Mesenchymal stem cell (in vitro differentiated cells and primary cell): ENCODE results near the gene KCNQ5.

ENCODE experiments used
- DNase-seq: peaks from one replicate; pipeline ENCODE4 v3.0.0-alpha.2; 2013
- H2AFZ ChIP-seq: one replicate; pipeline ENCODE4 v1.6.1; 2013; ENCODE audit warnings: low read depth, mild to moderate bottlenecking, control low read depth, inconsistent platforms, low read length, moderate library complexity
- H2AK5ac ChIP-seq: 2 replicates; pipeline ENCODE4 v1.6.1; 2013; ENCODE audit warnings: low read length, moderate library complexity, mild to moderate bottlenecking, inconsistent platforms; ENCODE audit not compliant: severe bottlenecking
- H2BK120ac ChIP-seq: one replicate; pipeline ENCODE4 v1.6.1; 2013; ENCODE audit warnings: low read depth, mild to moderate bottlenecking, inconsistent platforms, low read length, moderate library complexity
- H2BK12ac ChIP-seq, 2 experiments: one replicate each; pipeline ENCODE4 v1.6.1; 2013; ENCODE audit warnings: inconsistent platforms in 2 of 2, low read length in 2 of 2, mild to moderate bottlenecking in 2 of 2, moderate library complexity in 2 of 2, control low read depth in 1 of 2
- H2BK15ac ChIP-seq: one replicate; pipeline ENCODE4 v1.6.1; 2013; ENCODE audit warnings: mild to moderate bottlenecking, low read depth, inconsistent platforms; ENCODE audit not compliant: poor library complexity, severe bottlenecking
- H2BK5ac ChIP-seq: 2 replicates; pipeline ENCODE4 v1.6.1; 2013; ENCODE audit warnings: low read depth, mild to moderate bottlenecking, low read length, control low read depth, inconsistent platforms; ENCODE audit not compliant: poor library complexity, severe bottlenecking
- H3K14ac ChIP-seq, 2 experiments: one replicate each; pipeline ENCODE4 v1.6.1; 2013; ENCODE audit warnings: inconsistent platforms in 2 of 2, low read length in 2 of 2, control low read depth in 1 of 2, mild to moderate bottlenecking in 1 of 2, moderate library complexity in 1 of 2
- H3K18ac ChIP-seq, 2 experiments: one replicate each; pipeline ENCODE4 v1.6.1; 2013; ENCODE audit warnings: inconsistent platforms in 2 of 2, low read length in 2 of 2, control low read depth in 1 of 2, low read depth in 1 of 2, mild to moderate bottlenecking in 1 of 2
- H3K23ac ChIP-seq, 2 experiments: one replicate each; pipeline ENCODE4 v1.6.1; 2013; ENCODE audit warnings: inconsistent platforms in 2 of 2, low read length in 2 of 2, mild to moderate bottlenecking in 2 of 2, moderate library complexity in 2 of 2, control low read depth in 1 of 2
- H3K27ac ChIP-seq: 2 replicates; pipeline ENCODE4 v1.5.1; 2013; ENCODE audit warnings: mild to moderate bottlenecking, moderate library complexity, low read length, control low read depth, inconsistent platforms; ENCODE audit not compliant: poor library complexity, severe bottlenecking
- H3K27me3 ChIP-seq, 2 experiments: 2 replicates each; pipeline versions ENCODE4 v1.6.1 to v1.7.0; 2013; ENCODE audit warnings: low read length in 2 of 2, mild to moderate bottlenecking in 2 of 2, moderate library complexity in 2 of 2, control low read depth in 1 of 2, inconsistent platforms in 1 of 2; ENCODE audit not compliant: control insufficient read depth in 1 of 2, insufficient read depth in 1 of 2
- H3K36me3 ChIP-seq, 2 experiments: 2 replicates each; pipeline versions ENCODE4 v1.6.1 to v1.7.0; 2013; ENCODE audit warnings: low read length in 2 of 2, control low read depth in 1 of 2, inconsistent platforms in 1 of 2, low read depth in 1 of 2, mild to moderate bottlenecking in 1 of 2; ENCODE audit not compliant: insufficient read depth in 2 of 2, control insufficient read depth in 1 of 2
- H3K4ac ChIP-seq, 2 experiments: one replicate each; pipeline ENCODE4 v1.6.1; 2013; ENCODE audit warnings: inconsistent platforms in 2 of 2, low read length in 2 of 2, mild to moderate bottlenecking in 2 of 2, moderate library complexity in 2 of 2, control low read depth in 1 of 2, low read depth in 1 of 2
- H3K4me1 ChIP-seq: 2 replicates; pipeline ENCODE4 v1.6.1; 2013; ENCODE audit warnings: low read depth, low read length, control low read depth; ENCODE audit not compliant: control insufficient read depth, insufficient read depth
- H3K4me2 ChIP-seq: 2 replicates; pipeline ENCODE4 v1.6.1; 2013; ENCODE audit warnings: low read length, mild to moderate bottlenecking, inconsistent platforms; ENCODE audit not compliant: poor library complexity, severe bottlenecking
- H3K4me3 ChIP-seq, 2 experiments: 2 replicates each; pipeline versions ENCODE4 v1.5.1 to v1.7.0; 2013; ENCODE audit warnings: low read length in 2 of 2, mild to moderate bottlenecking in 2 of 2, control low read depth in 1 of 2, low read depth in 1 of 2; ENCODE audit not compliant: insufficient read depth in 1 of 2
- H3K79me1 ChIP-seq: replicated peaks from 2 replicates; pipeline ENCODE4 v1.6.1; 2013; ENCODE audit warnings: mild to moderate bottlenecking, control low read depth, low read length, inconsistent platforms; ENCODE audit not compliant: poor library complexity, severe bottlenecking
- H3K9ac ChIP-seq: 2 replicates; pipeline ENCODE4 v1.7.0; 2013; ENCODE audit warnings: mild to moderate bottlenecking, low read length, moderate library complexity
- H3K9me3 ChIP-seq: 2 replicates; pipeline ENCODE4 v1.7.0; 2013; ENCODE audit warnings: mild to moderate bottlenecking, low read length; ENCODE audit not compliant: control insufficient read depth
- H4K8ac ChIP-seq: one replicate; pipeline ENCODE4 v1.6.1; 2013; ENCODE audit warnings: inconsistent platforms, mild to moderate bottlenecking, low read length, moderate library complexity
- H4K91ac ChIP-seq: one replicate; pipeline ENCODE4 v1.6.1; 2013; ENCODE audit warnings: mild to moderate bottlenecking, low read length, inconsistent platforms
- WGBS: methylation state at CpG from one replicate; pipeline ENCODE4 v1.1.7; 2013; ENCODE audit warnings: mixed read lengths; 5-methylcytosine and 5-hydroxymethylcytosine counted together

The KCNQ5 gene

DNA sequence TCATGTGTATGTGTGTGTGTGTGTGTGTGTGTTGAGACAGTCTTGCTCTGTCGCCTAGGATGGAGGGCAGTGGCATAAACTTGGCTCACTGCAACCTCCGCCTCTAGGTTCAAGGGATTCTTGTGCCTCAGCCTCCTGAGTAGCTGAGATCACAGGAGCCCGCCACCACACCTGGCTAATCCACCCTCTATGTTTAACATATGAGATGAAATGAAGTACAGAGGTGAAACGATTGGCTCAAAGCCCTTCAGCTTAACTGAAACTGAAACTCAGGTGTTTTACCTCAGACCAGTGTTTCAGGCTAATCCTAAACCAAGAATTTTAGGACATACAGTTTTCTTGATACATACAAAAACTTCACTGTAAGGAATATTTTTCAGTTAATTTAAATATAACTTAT lies 167.3 kb downstream of the KCNQ5 start:
- no peak overlapping the region for H3K4me2 ChIP-seq
- H2BK15ac ChIP-seq = no peak overlapping the region
- no peak overlapping the region for H3K4ac ChIP-seq
- no peak overlapping the region for H3K4me3 ChIP-seq
- H2BK120ac ChIP-seq = no peak overlapping the region
- no peak overlapping the region for H2BK5ac ChIP-seq
- H4K8ac ChIP-seq = no peak overlapping the region
- no peak overlapping the region for H2AK5ac ChIP-seq
- H3K27me3 ChIP-seq = no peaks in the 10 kb centered on the region
- H3K9ac ChIP-seq = no peak overlapping the region
- peak overlapping the region; percentile 23 for H4K91ac ChIP-seq
- no peak overlapping the region for H3K23ac ChIP-seq
- H3K36me3 ChIP-seq = no peaks in the 10 kb centered on the region
- 100% methylated on average over 2 of the region's 4 CpGs for WGBS
- DNase-seq = no peak
- no peak overlapping the region for H3K14ac ChIP-seq
- H2AFZ ChIP-seq = no peak overlapping the region
- no peaks in the 10 kb centered on the region for H3K9me3 ChIP-seq
- no peaks in the 10 kb centered on the region for H3K4me1 ChIP-seq
- H3K27ac ChIP-seq = no peak overlapping the region
- peak overlapping the region in 1 of 2 experiments; percentile 93 for H2BK12ac ChIP-seq
- H3K79me1 ChIP-seq = no peaks in the 10 kb centered on the region
- H3K18ac ChIP-seq = peak overlapping the region in 1 of 2 experiments; percentile 85

DNA sequence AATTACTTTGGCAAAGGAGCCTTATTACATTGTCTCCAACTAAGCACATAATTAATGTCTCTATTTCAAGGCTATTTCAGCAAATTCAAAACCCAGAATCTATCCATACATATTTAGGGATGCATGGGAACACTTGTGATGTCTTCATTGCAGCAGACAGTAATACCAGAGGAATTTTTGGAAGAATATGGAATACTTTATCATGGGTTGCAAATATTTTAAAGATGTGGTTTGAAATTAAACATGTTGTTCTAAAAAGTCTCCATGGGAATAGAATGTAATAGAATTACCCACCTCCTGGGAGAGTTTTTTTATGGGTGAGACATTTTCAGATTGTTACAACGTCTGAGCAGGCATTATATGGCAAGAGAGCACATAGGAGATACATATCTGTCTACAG lies 170.8 kb downstream of the KCNQ5 start:
- H3K9me3 ChIP-seq = no peaks in the 10 kb centered on the region
- no peak overlapping the region for H3K14ac ChIP-seq
- no peaks in the 10 kb centered on the region for H3K36me3 ChIP-seq
- no peak overlapping the region for H2AFZ ChIP-seq
- no peak overlapping the region for H3K18ac ChIP-seq
- H2BK5ac ChIP-seq = no peak overlapping the region
- no peak overlapping the region for H4K8ac ChIP-seq
- H3K4me1 ChIP-seq = no peaks in the 10 kb centered on the region
- no peak overlapping the region for H4K91ac ChIP-seq
- WGBS = 79% methylated on average over 1 of the region's 1 CpG
- no peak overlapping the region for H2BK120ac ChIP-seq
- H2BK15ac ChIP-seq = no peak overlapping the region
- H2AK5ac ChIP-seq = no peak overlapping the region
- no peak overlapping the region for H3K9ac ChIP-seq
- no peak overlapping the region for H3K4me3 ChIP-seq
- no peak for DNase-seq
- H2BK12ac ChIP-seq = no peak overlapping the region
- no peaks in the 10 kb centered on the region for H3K27me3 ChIP-seq
- H3K79me1 ChIP-seq = no peaks in the 10 kb centered on the region
- H3K27ac ChIP-seq = no peak overlapping the region
- H3K23ac ChIP-seq = no peak overlapping the region
- H3K4ac ChIP-seq = no peak overlapping the region
- H3K4me2 ChIP-seq = no peak overlapping the region

DNA sequence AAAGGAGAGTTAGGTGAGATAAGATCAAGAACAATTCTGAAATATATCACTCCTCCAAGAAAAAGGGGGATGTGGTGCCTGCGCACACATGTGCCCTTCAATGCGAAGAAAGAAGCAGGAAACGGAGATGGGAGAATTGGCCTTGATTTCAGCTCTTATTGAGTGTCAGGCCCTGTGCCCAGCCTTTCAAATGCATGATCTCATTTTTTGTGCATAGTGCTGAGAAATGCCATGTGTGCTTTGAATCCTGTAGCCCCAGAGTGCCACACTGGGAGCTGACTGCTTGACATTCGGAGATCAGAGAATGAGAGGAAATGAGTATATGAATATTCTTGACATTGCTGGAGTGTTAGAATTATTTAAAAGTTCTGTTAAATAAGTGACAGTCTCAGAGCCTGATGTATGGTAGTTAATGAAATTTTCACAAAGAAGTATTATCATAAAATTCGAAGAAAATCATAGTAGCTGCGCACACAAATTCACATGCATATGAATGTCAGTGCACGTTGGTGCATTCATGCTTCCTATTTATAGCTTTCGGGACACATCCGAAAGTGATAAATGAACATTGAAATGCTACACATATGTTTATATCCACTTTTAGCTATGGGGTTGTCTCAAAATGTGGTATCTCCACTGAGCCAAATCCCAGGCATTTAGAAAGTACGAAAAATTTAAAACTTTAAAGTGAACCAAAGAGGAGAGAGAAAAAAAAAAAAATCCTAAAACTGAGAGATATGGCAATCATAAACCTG lies 172.0 kb downstream of the KCNQ5 start:
- H2BK120ac ChIP-seq = no peak overlapping the region
- no peak overlapping the region for H2AK5ac ChIP-seq
- H3K4me3 ChIP-seq = no peak overlapping the region
- no peaks in the 10 kb centered on the region for H3K36me3 ChIP-seq
- no peak overlapping the region for H2BK5ac ChIP-seq
- WGBS = 90% methylated on average over 7 of the region's 10 CpGs
- DNase-seq = no peak
- H3K23ac ChIP-seq = no peak overlapping the region
- no peak overlapping the region for H3K9ac ChIP-seq
- no peaks in the 10 kb centered on the region for H3K27me3 ChIP-seq
- no peak overlapping the region for H3K4ac ChIP-seq
- no peaks in the 10 kb centered on the region for H3K4me1 ChIP-seq
- no peak overlapping the region for H4K8ac ChIP-seq
- H3K79me1 ChIP-seq = no peaks in the 10 kb centered on the region
- no peak overlapping the region for H2BK15ac ChIP-seq
- no peak overlapping the region for H3K27ac ChIP-seq
- no peaks in the 10 kb centered on the region for H3K9me3 ChIP-seq
- H2BK12ac ChIP-seq = no peak overlapping the region
- no peak overlapping the region for H2AFZ ChIP-seq
- H3K4me2 ChIP-seq = no peak overlapping the region
- H4K91ac ChIP-seq = no peak overlapping the region
- H3K14ac ChIP-seq = no peak overlapping the region
- no peak overlapping the region for H3K18ac ChIP-seq

DNA sequence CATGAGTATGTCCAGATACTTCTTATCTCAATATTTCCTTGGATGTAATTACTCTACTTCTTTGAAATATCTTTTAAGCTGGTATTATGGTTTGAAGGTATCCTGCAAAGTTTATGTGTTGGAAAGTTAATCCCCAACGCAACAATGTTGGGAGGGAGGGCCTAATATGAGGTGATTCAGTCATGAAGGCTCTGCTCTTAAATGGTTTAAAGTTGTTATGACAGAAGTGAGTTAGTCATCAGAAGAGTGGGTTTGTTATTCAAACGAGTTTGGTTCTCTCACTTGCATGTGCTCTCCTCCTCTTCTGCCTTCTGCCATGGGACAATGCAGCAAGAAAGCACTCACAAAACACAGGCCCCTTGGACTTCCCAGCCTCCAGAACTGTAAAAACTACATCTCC lies 176.3 kb downstream of the KCNQ5 start:
- H2BK12ac ChIP-seq = no peak overlapping the region
- H2AK5ac ChIP-seq = no peak overlapping the region
- peak; percentile 60 for DNase-seq
- H3K4ac ChIP-seq = no peak overlapping the region
- no peaks in the 10 kb centered on the region for H3K4me1 ChIP-seq
- H3K9ac ChIP-seq = no peak overlapping the region
- no peak overlapping the region for H3K27ac ChIP-seq
- H2BK5ac ChIP-seq = no peak overlapping the region
- H3K23ac ChIP-seq = no peak overlapping the region
- no peaks in the 10 kb centered on the region for H3K9me3 ChIP-seq
- H3K18ac ChIP-seq = no peak overlapping the region
- no peak overlapping the region for H2BK120ac ChIP-seq
- WGBS = 17% methylated on average over 2 of the region's 2 CpGs
- no peaks in the 10 kb centered on the region for H3K36me3 ChIP-seq
- H2BK15ac ChIP-seq = no peak overlapping the region
- no peak overlapping the region for H3K4me2 ChIP-seq
- H4K91ac ChIP-seq = no peak overlapping the region
- H3K79me1 ChIP-seq = no peaks in the 10 kb centered on the region
- no peak overlapping the region for H3K4me3 ChIP-seq
- H3K27me3 ChIP-seq = no peaks in the 10 kb centered on the region
- H2AFZ ChIP-seq = no peak overlapping the region
- H4K8ac ChIP-seq = no peak overlapping the region
- no peak overlapping the region for H3K14ac ChIP-seq
